Measurements from ENCODE around the gene FCER2.

Gene FCER2

DNA sequence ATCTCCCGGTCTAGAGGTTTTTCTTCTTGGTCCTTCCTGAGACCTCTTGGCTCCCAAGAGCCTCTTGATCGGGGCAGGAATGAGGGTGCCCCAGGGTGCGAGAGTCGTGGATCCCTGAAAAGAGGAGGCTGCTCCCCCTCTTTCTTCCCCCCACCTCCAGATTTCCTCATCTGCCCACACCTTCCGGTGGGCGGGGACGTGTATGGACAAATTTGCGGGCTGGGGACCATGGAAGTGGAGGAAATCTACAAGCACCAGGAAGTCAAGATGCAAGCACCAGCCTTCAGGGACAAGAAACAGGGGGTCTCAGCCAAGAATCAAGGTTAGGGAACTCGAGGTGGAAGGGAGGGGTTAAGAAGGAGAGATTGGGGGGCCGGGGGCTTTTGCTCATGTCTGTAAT lies 25.1 kb downstream of the FCER2 start, which contains the start of gene MCEMP1:
Gene MCEMP1, plus strand, starts transcription at position 237 of the 400 bp plus-strand sequence. Its CDS starts 31 bp downstream, at position 268.
- no peak for DNase-seq (ENCODE audit: low spot score)

GRCh38 chr19:7676376-7676775 lies 25.6 kb downstream of the FCER2 start:
- no peak for DNase-seq (ENCODE audit: low spot score)

- DNase-seq (ENCODE audit: low spot score), result no peak
Measured at GRCh38 chr19:7674010-7675005, 27.6 kb downstream of the FCER2 start.

GRCh38 chr19:7672522-7672921 lies 29.4 kb downstream of the FCER2 start:
- no peak for DNase-seq (ENCODE audit: low spot score)

DNA sequence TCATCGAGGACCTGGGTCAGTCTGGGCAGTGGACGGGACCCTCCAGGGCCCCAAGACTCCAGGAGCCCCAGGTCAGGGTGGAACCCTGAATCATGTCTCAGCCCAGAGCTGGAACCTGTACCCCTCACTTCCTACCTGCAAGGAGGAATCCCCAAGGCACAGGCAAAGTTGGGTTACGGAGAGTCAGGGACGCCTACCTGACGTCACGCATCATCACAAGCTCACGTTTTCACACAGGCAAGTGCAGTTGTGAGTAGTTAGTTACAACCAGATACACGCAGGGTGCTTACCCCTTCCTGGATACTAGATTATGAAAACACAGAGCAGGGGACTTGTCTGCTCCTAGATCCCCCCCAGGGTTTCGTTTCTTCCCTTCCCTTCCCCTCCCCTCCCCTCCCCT lies 31.1 kb downstream of the FCER2 start:
- no peak for DNase-seq (ENCODE audit: low spot score)

DNA sequence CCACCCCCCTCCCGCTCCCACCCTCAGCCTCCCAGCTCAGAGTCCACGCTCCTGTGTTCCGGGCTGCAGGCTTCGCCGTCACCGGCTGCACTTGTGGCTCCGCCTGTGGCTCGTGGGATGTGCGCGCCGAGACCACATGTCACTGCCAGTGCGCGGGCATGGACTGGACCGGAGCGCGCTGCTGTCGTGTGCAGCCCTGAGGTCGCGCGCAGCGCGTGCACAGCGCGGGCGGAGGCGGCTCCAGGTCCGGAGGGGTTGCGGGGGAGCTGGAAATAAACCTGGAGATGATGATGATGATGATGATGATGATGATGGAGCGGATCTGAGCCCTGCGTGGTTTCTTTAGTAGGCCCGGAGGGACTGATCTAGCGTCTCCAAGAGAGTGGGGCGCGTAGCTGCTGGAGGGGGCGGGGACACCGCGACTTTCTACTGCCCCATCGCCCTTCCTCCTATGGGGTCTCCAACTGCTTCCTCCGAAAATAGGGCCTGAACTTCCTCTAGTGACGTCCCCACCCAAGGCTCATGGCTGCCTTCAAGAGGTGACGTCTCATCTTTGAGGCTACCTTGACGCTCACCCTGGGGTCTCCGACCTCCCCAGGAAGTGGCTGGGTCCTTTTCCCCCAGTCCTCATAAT lies 31.7 kb downstream of the FCER2 start:
- DNase-seq (ENCODE audit: low spot score), result no peak

GRCh38 chr19:7669641-7670040 lies 32.3 kb downstream of the FCER2 start:
- DNase-seq (ENCODE audit: low spot score), result no peak

- no peak for DNase-seq (ENCODE audit: low spot score)
Measured at GRCh38 chr19:7668842-7669241, 33.1 kb downstream of the FCER2 start, which contains the start of gene RETN. TSS of gene RETN (plus strand) at chr19:7669049. CDS start at chr19:7669327, 278 bp downstream.

- no peak for DNase-seq (ENCODE audit: low spot score)
Measured at GRCh38 chr19:7665076-7665475, 36.9 kb downstream of the FCER2 start.

GRCh38 chr19:7663706-7664105 lies 38.2 kb downstream of the FCER2 start:
- DNase-seq (ENCODE audit: low spot score), result no peak

- DNase-seq (ENCODE audit: low spot score), result no peak
Measured at GRCh38 chr19:7662657-7663056, 39.3 kb downstream of the FCER2 start.

DNA sequence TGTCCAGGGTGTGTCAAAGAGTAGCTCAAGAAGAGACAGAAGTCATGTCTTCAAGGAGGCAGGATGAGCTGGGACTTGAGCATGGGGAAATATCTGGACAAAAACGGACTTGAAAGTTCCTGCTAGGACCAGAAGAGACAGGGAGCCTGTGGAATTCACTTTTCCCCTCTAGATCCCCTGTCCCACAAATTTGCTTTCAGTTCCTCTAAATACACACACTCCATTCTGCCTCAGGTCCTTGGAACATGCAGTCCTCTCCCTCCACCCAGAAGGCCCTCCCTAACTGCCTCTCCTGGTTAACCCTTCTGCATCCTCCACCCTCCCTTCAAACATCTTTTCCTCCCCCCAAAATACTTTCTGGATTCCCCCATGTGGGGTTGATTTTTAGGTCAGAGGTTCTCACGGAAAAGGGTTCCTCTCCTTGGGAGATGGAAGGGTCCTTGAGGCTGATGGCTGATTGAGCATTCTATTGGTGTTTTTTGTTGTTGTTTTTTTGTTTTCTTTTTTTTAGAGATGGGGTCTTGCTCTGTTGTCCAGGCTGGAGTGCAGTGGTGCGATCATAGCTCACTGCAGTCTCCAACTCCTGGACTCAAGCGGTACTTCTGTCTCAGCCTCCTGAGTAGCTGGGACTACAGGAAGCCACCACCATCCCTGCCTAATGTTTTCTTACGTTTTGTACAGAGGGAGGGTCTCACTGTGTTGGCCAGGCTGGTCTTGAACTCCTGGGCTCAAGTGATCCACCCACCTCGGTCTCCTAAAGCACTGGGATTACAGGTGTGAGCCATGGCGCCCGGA lies 40.0 kb downstream of the FCER2 start:
- DNase-seq (ENCODE audit: low spot score), result no peak

- peak; percentile 40 for DNase-seq (ENCODE audit: low spot score)
Measured at GRCh38 chr19:7658219-7658686, 43.7 kb downstream of the FCER2 start.

DNA sequence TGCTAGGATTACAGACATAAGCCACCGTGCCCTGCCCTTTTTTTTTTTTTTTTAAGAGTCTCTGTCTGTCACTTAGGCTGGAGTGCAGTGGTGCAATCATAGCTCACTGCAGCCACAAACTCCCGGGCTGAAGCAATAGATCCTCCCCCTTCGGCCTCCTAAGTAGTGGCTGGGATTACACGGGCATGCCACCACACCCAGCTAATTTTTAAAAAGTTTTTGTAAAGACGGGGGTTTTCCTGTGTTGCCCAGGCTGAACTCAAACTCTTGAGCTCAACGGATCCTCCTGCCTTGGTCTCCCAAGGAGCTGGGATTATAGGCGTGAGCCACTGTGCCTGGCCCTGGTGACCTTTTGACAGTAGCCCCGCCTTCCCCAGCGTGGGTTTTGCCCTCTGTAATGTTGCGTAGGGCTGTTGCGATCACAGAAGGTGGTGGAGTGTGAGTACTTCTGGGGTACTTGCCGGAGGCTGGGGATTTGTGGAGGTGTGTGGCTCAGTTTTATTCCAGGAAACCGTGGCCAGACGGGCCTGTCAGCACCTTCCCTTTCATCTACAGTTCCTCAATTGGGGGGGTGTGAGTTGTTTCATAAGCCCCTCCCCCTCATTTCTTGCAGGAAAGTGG lies 44.7 kb downstream of the FCER2 start:
- DNase-seq (ENCODE audit: low spot score), result no peak

DNA sequence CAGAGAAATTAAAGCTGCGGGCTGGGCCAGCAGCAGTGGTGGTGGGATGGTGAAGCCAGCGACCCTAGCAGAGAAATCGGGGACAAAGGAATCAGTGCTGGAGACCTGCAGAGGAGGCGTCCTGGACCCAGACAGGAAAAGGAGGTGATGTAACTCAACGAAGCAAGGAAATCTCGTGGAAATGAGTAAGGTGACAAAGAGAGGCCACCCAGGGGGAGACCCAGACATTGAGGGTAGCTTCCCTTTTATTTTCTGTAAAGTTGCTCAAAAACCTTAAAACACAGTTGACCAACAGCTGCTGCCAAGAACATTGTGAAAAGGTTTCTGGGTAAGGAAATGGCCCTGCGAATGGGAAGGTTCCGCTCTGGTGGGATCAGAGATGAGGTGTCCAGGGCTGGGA lies 46.4 kb downstream of the FCER2 start:
- no peak for DNase-seq (ENCODE audit: low spot score)

DNA sequence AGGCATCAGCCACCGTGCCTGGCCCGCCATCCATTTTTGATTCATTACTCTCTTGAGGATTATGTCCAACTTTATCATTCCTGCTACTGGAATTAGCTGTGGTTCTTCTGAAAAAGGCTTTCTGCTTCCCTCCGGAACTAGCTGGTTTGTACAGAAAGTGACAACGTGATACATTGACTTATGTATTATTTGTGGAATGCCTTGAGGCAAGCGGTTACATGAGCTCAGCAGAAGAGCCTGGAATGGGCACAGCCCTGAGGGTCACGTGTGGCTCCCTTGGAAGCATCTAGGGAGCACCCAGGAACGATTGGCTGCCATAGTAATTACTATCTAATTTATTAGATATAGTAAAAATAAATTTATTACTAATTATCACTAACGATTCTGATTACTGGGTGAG lies 47.5 kb downstream of the FCER2 start:
- DNase-seq (ENCODE audit: low spot score), result no peak

DNA sequence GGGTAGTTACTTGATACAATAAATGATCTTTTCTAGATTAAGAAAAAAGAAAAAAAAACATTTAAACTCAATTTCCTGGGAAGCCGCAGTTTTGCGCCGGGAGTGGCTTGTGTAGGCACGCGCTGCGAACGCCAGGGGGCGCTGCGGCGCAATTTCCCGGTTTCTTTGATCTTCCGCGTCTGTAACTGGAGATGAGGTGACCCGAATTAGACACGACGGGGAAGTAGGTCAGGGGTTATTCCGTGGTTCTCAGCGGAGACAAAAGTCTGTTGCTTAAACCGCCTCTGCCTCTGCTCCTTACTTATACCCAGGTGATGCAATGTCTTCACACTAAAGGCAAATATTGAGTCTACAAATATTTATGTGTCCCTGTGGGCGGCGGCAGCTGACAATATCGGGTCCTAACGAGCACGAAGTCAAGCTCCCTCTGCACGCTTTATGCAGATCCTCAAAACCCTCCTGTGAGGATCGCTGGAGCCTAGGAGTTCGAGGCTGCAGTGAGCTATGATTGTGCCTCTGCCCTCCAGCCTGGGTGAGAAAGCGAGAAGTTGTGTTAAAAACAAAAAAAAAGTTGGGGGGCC lies 49.8 kb downstream of the FCER2 start:
- peak; percentile 46 for DNase-seq (ENCODE audit: low spot score)

DNA sequence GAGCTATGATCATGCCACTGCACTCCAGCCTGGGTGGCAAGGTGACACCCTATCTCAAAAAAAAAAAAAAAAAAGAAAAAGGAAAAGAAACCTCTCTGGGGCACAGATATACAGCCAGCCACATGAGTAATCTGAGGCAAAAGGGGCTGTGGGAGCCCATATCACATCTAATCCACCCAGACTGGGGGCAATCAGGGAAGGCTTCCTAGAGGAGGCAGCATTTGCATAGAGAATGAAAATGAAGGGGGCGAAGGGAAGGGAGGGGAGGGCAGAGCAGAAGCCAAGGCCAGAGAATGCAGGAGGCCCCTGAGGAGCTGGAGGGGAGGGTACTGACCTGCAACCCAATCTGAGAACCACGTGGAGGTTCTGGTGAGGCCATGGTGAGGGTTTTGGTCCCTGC lies 51.8 kb downstream of the FCER2 start:
- no peak for DNase-seq (ENCODE audit: low spot score)

GRCh38 chr19:7648265-7649014 lies 53.5 kb downstream of the FCER2 start:
- DNase-seq (ENCODE audit: low spot score), result no peak

DNA sequence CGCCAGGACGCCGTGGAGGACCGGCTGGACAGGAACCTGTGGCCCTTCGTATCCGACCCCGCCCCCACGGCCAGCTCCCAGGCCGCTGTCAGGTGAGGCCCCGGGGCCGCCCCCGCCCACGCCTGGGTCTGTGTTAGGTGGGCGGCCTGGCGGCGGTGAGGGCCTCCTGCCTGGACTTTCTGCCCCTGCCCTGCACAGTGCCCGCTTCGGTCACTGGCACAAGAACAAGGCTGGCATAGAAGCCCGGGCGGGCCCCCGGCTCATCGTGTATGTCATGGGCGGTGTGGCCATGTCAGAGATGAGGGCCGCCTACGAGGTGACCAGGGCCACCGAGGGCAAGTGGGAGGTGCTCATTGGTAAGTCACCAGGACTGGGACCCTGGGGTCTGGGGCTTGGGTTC lies 54.8 kb downstream of the FCER2 start:
- DNase-seq (ENCODE audit: low spot score), result no peak

DNA sequence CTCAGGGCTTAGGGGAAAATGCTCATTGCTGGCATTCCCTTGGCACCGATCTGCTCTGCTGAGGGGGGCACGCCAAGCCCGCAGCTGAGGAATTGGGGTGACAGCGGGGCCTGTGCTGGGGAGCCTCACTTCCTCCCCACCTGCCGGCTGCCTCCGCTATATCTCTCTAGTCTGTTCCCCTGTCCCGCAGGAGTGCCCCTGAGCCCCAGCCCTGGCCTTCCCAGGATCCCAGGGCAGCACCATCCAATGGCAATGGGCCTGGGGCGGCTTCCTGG lies 55.6 kb downstream of the FCER2 start:
- DNase-seq (ENCODE audit: low spot score), result no peak
